ENCODE measurements around the gene SDK1. TPM values are rescaled to one million over a fixed set of nuclear protein-coding genes. Genes with fewer than 3 reads are reported as not detected.

SDK1 gene
- total RNA-seq, 1 donor from 2014 or later, result 10.4 TPM

DNA sequence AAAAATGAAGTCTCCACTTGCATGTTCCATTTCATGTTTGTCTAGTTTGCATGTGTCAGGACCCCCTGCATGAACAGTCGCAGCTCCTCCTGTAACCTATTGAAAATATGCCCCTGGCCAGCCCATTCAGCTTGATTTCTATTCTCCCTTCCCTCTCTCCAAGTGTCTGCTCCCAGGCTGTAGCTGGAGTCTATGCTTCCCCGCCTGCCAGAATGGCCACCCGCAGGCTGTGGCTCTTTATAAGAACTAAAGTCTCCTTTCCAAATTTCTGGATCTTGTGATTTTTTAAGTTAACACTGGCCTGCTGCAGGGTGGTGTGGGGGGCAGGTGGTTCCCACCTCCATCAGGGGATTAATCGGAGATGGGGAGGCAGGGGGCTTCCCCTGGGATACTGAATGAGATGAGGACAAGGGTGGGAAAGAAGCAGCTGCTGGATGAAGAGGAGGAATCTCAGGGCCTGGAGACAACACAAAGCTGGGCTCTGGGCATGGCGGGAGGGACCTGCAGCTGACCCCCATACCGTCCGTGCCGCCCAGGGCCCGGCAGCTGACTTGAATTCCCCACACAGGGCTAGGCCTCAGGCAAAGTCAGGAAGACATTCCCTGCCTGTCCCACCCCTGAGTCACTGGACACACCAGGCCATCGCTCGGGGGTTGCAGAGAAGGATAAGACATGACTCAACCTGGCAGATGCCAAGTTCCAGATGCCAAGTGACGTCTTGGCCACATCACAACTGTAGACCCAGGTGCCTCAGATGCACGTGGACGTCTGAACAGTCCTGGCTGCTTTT is 981.6 kb downstream of the SDK1 start:
- no peak for ATAC-seq
- H3K4me1 ChIP-seq, result no peaks in the 10 kb centered on the region
- no peaks in the 10 kb centered on the region for H3K9me3 ChIP-seq
- no peak overlapping the region for H3K4me3 ChIP-seq
- DNase-seq, result peak; percentile 43
- intact Hi-C loops (cut with DNase I), result no loop called here
- no peaks in the 10 kb centered on the region for H3K27me3 ChIP-seq
- H3K36me3 ChIP-seq, result no peaks in the 10 kb centered on the region
- TF ChIP-seq CTCF (IDR thresholded peaks at IDR 0.05), result no peak
- H3K27ac ChIP-seq, result no peak overlapping the region

DNA sequence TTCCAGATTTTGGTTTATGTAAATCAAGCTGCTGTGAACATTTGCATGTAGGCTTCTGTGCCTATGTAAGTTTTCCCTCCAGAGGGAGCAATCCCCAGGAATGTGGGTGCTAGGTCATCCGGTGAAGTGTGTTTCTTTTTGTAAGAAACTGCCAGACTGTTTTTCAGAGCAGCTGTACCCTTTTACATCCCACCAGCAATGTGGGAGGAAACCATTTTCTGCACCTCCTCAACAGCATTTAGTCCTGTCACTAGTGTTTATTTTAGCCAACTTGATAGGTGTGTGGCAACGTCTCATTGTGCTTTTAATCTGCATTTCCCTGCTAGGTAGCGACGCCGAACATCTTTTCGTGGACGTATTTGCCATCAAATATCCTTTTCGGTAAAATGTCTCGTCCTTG is 985.3 kb downstream of the SDK1 start:
- intact Hi-C loops (cut with DNase I), result no loop called here
- no peak overlapping the region for H3K4me3 ChIP-seq
- H3K36me3 ChIP-seq, result no peaks in the 10 kb centered on the region
- no peak for ATAC-seq
- no peak overlapping the region for H3K27ac ChIP-seq
- H3K27me3 ChIP-seq, result no peaks in the 10 kb centered on the region
- DNase-seq, result no peak
- H3K9me3 ChIP-seq, result no peaks in the 10 kb centered on the region
- peak; percentile 17 for TF ChIP-seq CTCF (IDR thresholded peaks at IDR 0.05)
- no peaks in the 10 kb centered on the region for H3K4me1 ChIP-seq

- no peak for DNase-seq
- no peak for TF ChIP-seq CTCF (IDR thresholded peaks at IDR 0.05)
- no peaks in the 10 kb centered on the region for H3K27me3 ChIP-seq
- H3K27ac ChIP-seq, result no peak overlapping the region
- H3K4me1 ChIP-seq, result no peaks in the 10 kb centered on the region
- no peak for ATAC-seq
- intact Hi-C loops (cut with DNase I), result no loop called here
- no peaks in the 10 kb centered on the region for H3K36me3 ChIP-seq
- no peak overlapping the region for H3K4me3 ChIP-seq
- peaks cover 8% of the 10 kb centered on the region for H3K9me3 ChIP-seq
Observed at GRCh38 chr7:4288791-4289394, 987.8 kb downstream of the SDK1 start.

DNA sequence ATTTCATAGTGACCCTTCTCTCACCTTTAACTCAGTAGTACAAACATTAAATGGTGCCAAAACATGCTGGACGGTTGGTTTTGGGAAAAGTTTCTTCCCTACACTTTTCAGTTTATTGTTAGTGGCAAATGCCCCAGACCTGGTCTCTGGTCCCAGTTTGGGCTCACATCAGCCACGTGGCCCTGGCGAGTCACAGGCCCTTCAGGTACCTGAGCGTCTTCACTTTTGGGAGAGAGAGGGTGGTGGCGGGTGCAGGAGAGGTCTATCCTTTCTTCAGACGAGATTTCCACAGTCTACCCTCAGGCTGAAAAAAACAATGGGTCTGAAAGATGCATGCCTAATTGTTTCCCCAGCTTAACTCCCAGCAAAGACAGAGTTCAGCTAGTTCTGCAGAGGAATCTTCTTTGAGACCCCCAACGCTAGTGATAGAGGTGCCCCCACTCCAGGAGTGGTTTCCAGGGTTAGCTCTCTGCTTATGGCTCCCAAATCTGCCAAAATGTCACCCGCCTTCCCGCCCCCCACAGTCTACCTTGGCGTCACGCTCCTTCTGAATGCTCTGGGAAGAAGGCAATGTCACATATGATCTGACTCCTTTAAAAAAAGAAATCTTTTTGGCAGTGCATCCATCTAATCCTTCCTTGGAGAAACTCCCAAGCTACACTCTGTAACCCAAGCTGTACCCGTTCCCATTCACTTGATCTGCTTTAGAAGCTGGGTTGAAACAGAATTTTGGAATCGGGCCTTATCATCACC is 996.3 kb downstream of the SDK1 start:
- Histone ChIP-seq H3K27me3 (no peaks in the 10 kb centered on the region), H3K4me1 (no peaks in the 10 kb centered on the region), H3K36me3 (no peaks in the 10 kb centered on the region), H3K9me3 (peaks cover 8% of the 10 kb centered on the region), H3K27ac (no peak overlapping the region), H3K4me3 (no peak overlapping the region)
- ATAC-seq (no peak), DNase-seq (no peak)
- intact Hi-C loops (cut with DNase I), result no loop called here
- no peak for TF ChIP-seq CTCF (IDR thresholded peaks at IDR 0.05)

- Histone ChIP-seq H3K9me3 (peaks cover 8% of the 10 kb centered on the region), H3K4me3 (no peak overlapping the region), H3K27me3 (no peaks in the 10 kb centered on the region), H3K27ac (no peak overlapping the region), H3K36me3 (no peaks in the 10 kb centered on the region), H3K4me1 (no peaks in the 10 kb centered on the region)
- intact Hi-C loops (cut with DNase I), result no loop called here
- DNase-seq (no peak), ATAC-seq (no peak)
- TF ChIP-seq CTCF (IDR thresholded peaks at IDR 0.05), result no peak
Observed at GRCh38 chr7:4297918-4298219, 996.8 kb downstream of the SDK1 start.

Data from upper lobe of right lung (tissue), 1 donor.